ENCODE measurements around the gene SERPINB10. TPM values are rescaled to one million over a fixed set of nuclear protein-coding genes. Genes with fewer than 3 reads are reported as not detected.
A peak's percentile ranks its signal among the peaks of the same experiment; 100 is the strongest.

Gene SERPINB10
- polyA plus RNA-seq, 3 donors, result 1.3 to 2.0 (median 1.3) TPM

- Histone ChIP-seq H3K4me1 (ENCODE audit: control insufficient read depth in 1 of 2, insufficient read depth in 2 of 2, low read length in 2 of 2) (peaks cover 53 to 62% of the 10 kb centered on the region in 2 donors), H3K4me2 (replicated peaks; ENCODE audit: extremely low read depth, low read length, poor library complexity, severe bottlenecking) (no peak overlapping the region), H3K9me3 (replicated peaks in 1 of 2; ENCODE audit: control insufficient read depth in 1 of 2, insufficient read depth in 1 of 2, low read length in 2 of 2) (no peaks in the 10 kb centered on the region), H4K20me1 (ENCODE audit: insufficient read depth, low read length) (no peaks in the 10 kb centered on the region), H3K27ac (ENCODE audit: low read depth in 1 of 2, low read length in 2 of 2) (no peak overlapping the region), H2AFZ (ENCODE audit: insufficient read depth, low read depth, low read length, poor library complexity, severe bottlenecking) (peak overlapping the region; percentile 13), H3K36me3 (replicated peaks in 1 of 2; ENCODE audit: control insufficient read depth in 1 of 2, insufficient read depth in 2 of 2, low read length in 2 of 2) (no peaks in the 10 kb centered on the region), H3K79me2 (ENCODE audit: insufficient read depth, low read length) (peaks cover 36% of the 10 kb centered on the region), H3K9ac (ENCODE audit: insufficient read depth, low read length, poor library complexity, severe bottlenecking) (no peak overlapping the region), H3K27me3 (ENCODE audit: control insufficient read depth in 2 of 2, insufficient read depth in 2 of 2, low read length in 2 of 2) (no peaks in the 10 kb centered on the region), H3K4me3 (replicated peaks in 1 of 3; ENCODE audit: low read depth in 2 of 3, low read length in 3 of 3) (no peak overlapping the region)
- TF ChIP-seq CTCF (IDR thresholded peaks at IDR 0.05), result no peak
- H3K27ac Mint-ChIP-seq, result no peak overlapping the region
- H3K36me3 Mint-ChIP-seq, result no peaks in the 10 kb centered on the region
- no peak overlapping the region for H3K4me3 Mint-ChIP-seq
- peaks cover 64% of the 10 kb centered on the region for H3K4me1 Mint-ChIP-seq
- intact Hi-C loops (cut with micrococcal nuclease), result no loop called here
- no CpG with 5 or more reads among the region's 5 CpGs for WGBS (ENCODE audit: insufficient coverage)
- no peak for DNase-seq
- H3K27me3 Mint-ChIP-seq (ENCODE audit: low read depth in 3 of 3), result peaks cover 0 to 5% (median 0%) of the 10 kb centered on the region in 3 donors
- H3K9me3 Mint-ChIP-seq, result no peaks in the 10 kb centered on the region
These were observed 58.1 kb downstream of the SERPINB10 start for GRCh38 chr18:63965716-63966330.

- intact Hi-C loops (cut with micrococcal nuclease), result loop anchor here (10.0 kb wide), 3 partner anchors 455 to 1255 kb away; partner anchors contain the start of genes PHLPP1 (in 1 of the 2) and VPS4B (in 1 of the 2)
- H3K4me3 Mint-ChIP-seq, result peak within 1 kb of the TSS; percentile 91 to 98
- Histone ChIP-seq H3K4me1 (ENCODE audit: control insufficient read depth in 1 of 2, insufficient read depth in 2 of 2, low read length in 2 of 2) (peaks cover 64 to 67% of the 10 kb centered on the region in 2 donors), H3K27me3 (ENCODE audit: control insufficient read depth in 2 of 2, insufficient read depth in 2 of 2, low read length in 2 of 2) (no peaks in the 10 kb centered on the region), H3K4me2 (replicated peaks; ENCODE audit: extremely low read depth, low read length, poor library complexity, severe bottlenecking) (peak within 1 kb of the TSS; percentile 83), H4K20me1 (ENCODE audit: insufficient read depth, low read length) (peaks cover 4% of the 10 kb centered on the region), H3K4me3 (replicated peaks in 1 of 3; ENCODE audit: low read depth in 2 of 3, low read length in 3 of 3) (peak within 1 kb of the TSS; percentile 55 to 94 (median 81)), H3K36me3 (replicated peaks in 1 of 2; ENCODE audit: control insufficient read depth in 1 of 2, insufficient read depth in 2 of 2, low read length in 2 of 2) (no peaks in the 10 kb centered on the region), H3K9ac (ENCODE audit: insufficient read depth, low read length, poor library complexity, severe bottlenecking) (peak within 1 kb of the TSS; percentile 97), H3K9me3 (replicated peaks in 1 of 2; ENCODE audit: control insufficient read depth in 1 of 2, insufficient read depth in 1 of 2, low read length in 2 of 2) (no peaks in the 10 kb centered on the region), H3K27ac (ENCODE audit: low read depth in 1 of 2, low read length in 2 of 2) (peak within 1 kb of the TSS; percentile 95 to 98), H3K79me2 (ENCODE audit: insufficient read depth, low read length) (peaks cover 73% of the 10 kb centered on the region), H2AFZ (ENCODE audit: insufficient read depth, low read depth, low read length, poor library complexity, severe bottlenecking) (peak within 1 kb of the TSS; percentile 70)
- 0% methylated on average over 60 of the region's 62 CpGs for WGBS (ENCODE audit: insufficient coverage)
- H3K9me3 Mint-ChIP-seq, result no peaks in the 10 kb centered on the region
- peak; percentile 92 to 97 (median 96) for DNase-seq
- no peak for TF ChIP-seq CTCF (IDR thresholded peaks at IDR 0.05)
- peaks cover 0 to 2% (median 0%) of the 10 kb centered on the region in 3 donors for H3K27me3 Mint-ChIP-seq (ENCODE audit: low read depth in 3 of 3)
- peaks cover 82% of the 10 kb centered on the region for H3K4me1 Mint-ChIP-seq
- H3K36me3 Mint-ChIP-seq, result peaks cover 2 to 4% of the 10 kb centered on the region in 2 donors
- peak within 1 kb of the TSS; percentile 95 to 99 (median 98) for H3K27ac Mint-ChIP-seq
These were observed 62.4 kb downstream of the SERPINB10 start, which contains the start of gene SERPINB8 for GRCh38 chr18:63969942-63970808. TSS of gene SERPINB8 (plus strand) at chr18:63970081. CDS start at chr18:63978309, 8,228 bp downstream.
